ENCODE data around the gene TOMM20L.

- TF ChIP-seq EZH2 (IDR thresholded peaks at IDR 0.05; ENCODE audit: insufficient read depth, low read length) (no peak), CTCF (IDR thresholded peaks at IDR 0.05; ENCODE audit: insufficient read depth, low read depth, low read length) (no peak)
Measured at GRCh38 chr14:58390830-58391229, 4.9 kb upstream of the TOMM20L start.
